Neural cell (in vitro differentiated cells): ENCODE data around the gene IL23R. TPM values are rescaled to one million over a fixed set of nuclear protein-coding genes. Genes with fewer than 3 reads are reported as not detected.

Source experiments
- H2AFZ ChIP-seq: fragments of 200-600, 300-800 bp; sonication (generic), shearing (Covaris generic); 2 replicates; pipeline ENCODE4 v1.6.0; 2014; ENCODE audit warnings: low read depth, mild to moderate bottlenecking, antibody characterized with exemption, low read length, moderate library complexity
- H3F3A ChIP-seq: fragments of 200-600 bp; shearing (Covaris generic); 2 replicates; pipeline ENCODE4 v1.6.1; 2016; ENCODE audit warnings: mild to moderate bottlenecking, moderate library complexity, mixed read lengths, antibody characterized with exemption, low read length; ENCODE audit not compliant: insufficient read depth, poor library complexity, severe bottlenecking
- H3K27ac ChIP-seq: fragments of 200-600, 300-800 bp; sonication (generic), shearing (Covaris generic); 2 replicates; pipeline ENCODE4 v1.5.1; 2014; ENCODE audit warnings: mild to moderate bottlenecking, low read length, moderate library complexity
- H3K27me3 ChIP-seq: fragments of 300-800, 200-600 bp; sonication (generic), shearing (Covaris generic); 2 replicates; pipeline ENCODE4 v1.6.0; 2014; ENCODE audit warnings: mild to moderate bottlenecking, low read depth, low read length, moderate library complexity; ENCODE audit not compliant: insufficient read depth
- H3K36me3 ChIP-seq: fragments of 300-800, 200-600 bp; sonication (generic), shearing (Covaris generic); 2 replicates; pipeline ENCODE4 v1.5.1; 2014; ENCODE audit warnings: mild to moderate bottlenecking, antibody characterized with exemption, low read length, moderate library complexity; ENCODE audit not compliant: insufficient read depth
- H3K4me2 ChIP-seq: fragments of 300-800, 200-600 bp; sonication (generic), shearing (Covaris generic); 2 replicates; pipeline ENCODE4 v1.6.0; 2014; ENCODE audit warnings: mild to moderate bottlenecking, low read length
- H3K4me3 ChIP-seq: fragments of 300-800, 200-600 bp; sonication (generic), shearing (Covaris generic); 2 replicates; pipeline ENCODE4 v1.5.1; 2014; ENCODE audit warnings: mild to moderate bottlenecking, low read length, moderate library complexity
- H3K79me2 ChIP-seq: fragments of 200-600 bp; shearing (Covaris generic); replicated peaks from 2 replicates; pipeline ENCODE4 v1.6.0; 2014; ENCODE audit warnings: mild to moderate bottlenecking, low read length, moderate library complexity; ENCODE audit not compliant: insufficient read depth
- H3K9ac ChIP-seq: fragments of 300-800, 200-600 bp; sonication (generic), shearing (Covaris generic); 2 replicates; pipeline ENCODE4 v1.6.1; 2016; ENCODE audit warnings: mild to moderate bottlenecking, low read length, mixed read lengths
- H3K9me2 ChIP-seq: fragments of 200-600 bp; shearing (Covaris generic); 2 replicates; pipeline ENCODE4 v1.6.1; 2016; ENCODE audit warnings: mild to moderate bottlenecking, low read length, mixed read lengths; ENCODE audit not compliant: insufficient read depth
- H3K9me3 ChIP-seq: fragments of 200-600, 300-800 bp; sonication (generic), shearing (Covaris generic); 2 replicates; pipeline ENCODE4 v1.6.1; 2016; ENCODE audit warnings: mild to moderate bottlenecking, mixed run types, low read length, moderate library complexity, mixed read lengths
- H4K20me1 ChIP-seq: fragments of 200-600 bp; shearing (Covaris generic); 2 replicates; pipeline ENCODE4 v1.6.1; 2016; ENCODE audit warnings: mild to moderate bottlenecking, mixed run types; ENCODE audit not compliant: insufficient read depth
- EP300 ChIP-seq: fragments of 450-650 bp; conservative IDR thresholded peaks from 2 replicates; pipeline ENCODE4 v1.6.1; 2014; ENCODE audit warnings: antibody characterized with exemption, mild to moderate bottlenecking, moderate library complexity; ENCODE audit not compliant: poor library complexity, severe bottlenecking
- EZH2 ChIP-seq: fragments of 200-600, 300-800 bp; shearing (Covaris generic), sonication (generic); IDR thresholded peaks from 2 replicates; pipeline ENCODE4 v1.6.1; 2014; ENCODE audit warnings: antibody characterized with exemption, low read length, borderline replicate concordance, mild to moderate bottlenecking; ENCODE audit not compliant: insufficient read depth, poor library complexity, severe bottlenecking
- MXI1 ChIP-seq: fragments of 450-650 bp; conservative IDR thresholded peaks from 2 replicates; pipeline ENCODE4 v1.6.1; 2014; ENCODE audit warnings: antibody characterized with exemption, mild to moderate bottlenecking; ENCODE audit not compliant: poor library complexity, severe bottlenecking
- POLR2AphosphoS5 ChIP-seq: IDR thresholded peaks from 2 replicates; pipeline ENCODE4 v1.6.1; 2012
- RAD21 ChIP-seq: fragments of 450-650 bp; conservative IDR thresholded peaks from 2 replicates; pipeline ENCODE4 v1.6.1; 2014; ENCODE audit warnings: antibody characterized with exemption, mild to moderate bottlenecking, moderate library complexity
- REST ChIP-seq: IDR thresholded peaks from 2 replicates; pipeline ENCODE4 v1.6.1; 2012; ENCODE audit warnings: borderline replicate concordance
- SMC3 ChIP-seq: fragments of 450-650 bp; conservative IDR thresholded peaks from 2 replicates; pipeline ENCODE4 v1.6.1; 2014; ENCODE audit warnings: antibody characterized with exemption, mild to moderate bottlenecking, moderate library complexity; ENCODE audit not compliant: poor library complexity
- TAF1 ChIP-seq: IDR thresholded peaks from 2 replicates; pipeline ENCODE4 v1.6.1; 2012; ENCODE audit warnings: low read depth
- polyA plus RNA-seq: library from polyadenylated mRNA; depleted of rRNA; stranded (reverse); fragments of >200 nt; gene quantifications from 2 replicates; pipeline ENCODE4 v1.2.3, GENCODE V29; 2014
- TF ChIP-seq, protein P1 (sequence below): fragments of 450-650 bp; IDR thresholded peaks from 2 replicates; pipeline ENCODE4 v1.5.1; 2014; ENCODE audit warnings: antibody characterized with exemption, mild to moderate bottlenecking, moderate library complexity; ENCODE audit not compliant: poor library complexity, severe bottlenecking

The IL23R gene
- polyA plus RNA-seq, 1 donor from 2014 or later: not detected

DNA sequence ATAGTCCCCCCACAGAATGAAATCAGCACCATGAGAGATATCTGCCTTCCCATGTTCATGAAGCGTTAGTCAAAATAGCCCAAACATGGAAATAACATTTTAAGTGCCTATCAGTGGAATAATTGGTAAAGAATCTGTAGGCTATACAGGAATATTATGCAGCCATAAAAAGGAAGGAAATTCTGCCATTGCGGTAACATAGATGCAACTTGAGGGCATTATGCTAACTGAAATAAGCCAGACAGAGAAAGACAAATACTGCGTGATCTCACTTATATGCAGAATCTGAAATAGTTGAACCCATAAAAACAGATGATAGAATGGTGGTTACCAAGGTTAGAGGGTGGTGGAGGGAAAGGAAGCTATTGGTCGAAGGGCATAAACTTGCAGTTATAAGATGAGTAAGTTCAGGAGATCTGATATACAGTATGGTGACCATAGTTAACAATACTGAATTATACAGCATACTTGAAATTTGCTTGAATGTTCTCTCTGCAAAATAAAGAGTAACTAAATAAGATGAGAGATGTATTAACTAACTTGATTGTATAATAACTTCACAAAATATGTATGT, 699 bp upstream of the IL23R start:
- Histone ChIP-seq H3K9ac (no peak overlapping the region), H3K27ac (no peak overlapping the region), H3K9me3 (no peaks in the 10 kb centered on the region), H3K27me3 (no peaks in the 10 kb centered on the region), H2AFZ (no peak overlapping the region), H3K79me2 (no peaks in the 10 kb centered on the region), H3K9me2 (no peaks in the 10 kb centered on the region), H4K20me1 (no peaks in the 10 kb centered on the region), H3F3A (no peaks in the 10 kb centered on the region), H3K36me3 (no peaks in the 10 kb centered on the region), H3K4me2 (no peak overlapping the region), H3K4me3 (no peak overlapping the region)
- TF ChIP-seq POLR2AphosphoS5 (no peak), SMC3 (no peak), REST (no peak), TAF1 (no peak), EZH2 (no peak), EP300 (no peak)

DNA sequence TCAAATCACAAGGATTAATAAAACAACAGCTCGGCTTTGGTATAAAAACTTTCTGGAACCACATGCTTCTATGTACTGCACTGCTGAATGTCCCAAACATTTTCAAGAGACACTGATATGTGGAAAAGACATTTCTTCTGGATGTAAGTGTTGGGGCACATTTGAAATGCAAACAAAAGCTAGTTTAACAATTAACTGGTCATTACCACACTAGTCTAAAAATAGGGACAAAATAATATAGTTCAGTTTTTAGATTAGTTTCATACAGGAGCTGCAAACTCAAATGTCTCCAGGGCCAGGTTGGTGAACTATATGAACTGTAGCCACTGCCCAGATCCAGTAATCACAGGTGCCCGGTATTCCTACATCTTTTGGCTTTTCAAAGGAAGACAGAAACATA, 3.2 kb downstream of the IL23R start:
- H3K79me2 ChIP-seq: no peaks in the 10 kb centered on the region
- no peak overlapping the region for H3K4me3 ChIP-seq
- no peak overlapping the region for H2AFZ ChIP-seq
- H3K9me2 ChIP-seq: no peaks in the 10 kb centered on the region
- no peaks in the 10 kb centered on the region for H4K20me1 ChIP-seq
- no peaks in the 10 kb centered on the region for H3K27me3 ChIP-seq
- H3K4me2 ChIP-seq: no peak overlapping the region
- no peaks in the 10 kb centered on the region for H3K9me3 ChIP-seq
- H3K36me3 ChIP-seq: no peaks in the 10 kb centered on the region
- TF ChIP-seq RAD21 (no peak), MXI1 (no peak), REST (no peak), EZH2 (no peak), TAF1 (no peak), SMC3 (no peak), POLR2AphosphoS5 (no peak), EP300 (no peak)
- TF ChIP-seq, protein P1, sequence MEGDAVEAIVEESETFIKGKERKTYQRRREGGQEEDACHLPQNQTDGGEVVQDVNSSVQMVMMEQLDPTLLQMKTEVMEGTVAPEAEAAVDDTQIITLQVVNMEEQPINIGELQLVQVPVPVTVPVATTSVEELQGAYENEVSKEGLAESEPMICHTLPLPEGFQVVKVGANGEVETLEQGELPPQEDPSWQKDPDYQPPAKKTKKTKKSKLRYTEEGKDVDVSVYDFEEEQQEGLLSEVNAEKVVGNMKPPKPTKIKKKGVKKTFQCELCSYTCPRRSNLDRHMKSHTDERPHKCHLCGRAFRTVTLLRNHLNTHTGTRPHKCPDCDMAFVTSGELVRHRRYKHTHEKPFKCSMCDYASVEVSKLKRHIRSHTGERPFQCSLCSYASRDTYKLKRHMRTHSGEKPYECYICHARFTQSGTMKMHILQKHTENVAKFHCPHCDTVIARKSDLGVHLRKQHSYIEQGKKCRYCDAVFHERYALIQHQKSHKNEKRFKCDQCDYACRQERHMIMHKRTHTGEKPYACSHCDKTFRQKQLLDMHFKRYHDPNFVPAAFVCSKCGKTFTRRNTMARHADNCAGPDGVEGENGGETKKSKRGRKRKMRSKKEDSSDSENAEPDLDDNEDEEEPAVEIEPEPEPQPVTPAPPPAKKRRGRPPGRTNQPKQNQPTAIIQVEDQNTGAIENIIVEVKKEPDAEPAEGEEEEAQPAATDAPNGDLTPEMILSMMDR: no peak
- no peak overlapping the region for H3K9ac ChIP-seq
- no peaks in the 10 kb centered on the region for H3F3A ChIP-seq
- no peak overlapping the region for H3K27ac ChIP-seq
